HEK293 (cell line): ENCODE measurements around the gene C7orf57.
A peak's percentile ranks its signal among the peaks of the same experiment; 100 is the strongest.

ENCODE experiments used
- CTCF ChIA-PET: fragments of 350-600 bp; formaldehyde crosslinking; extraction: SDS; loops from one replicate; lab custom pipeline; 2021; ENCODE audit warnings: antibody characterized with exemption; lab: Yijun Ruan, JAX
- POLR2A ChIA-PET: fragments of 300-600 bp; formaldehyde crosslinking; extraction: SDS; loops from one replicate; lab custom pipeline; 2020; ENCODE audit warnings: antibody characterized with exemption, inconsistent platforms; lab: Yijun Ruan, JAX
- H3K27ac ChIP-seq: fragments of 200-500 bp; sonication (Bioruptor generic); 2 replicates; pipeline ENCODE4 v1.5.1; 2014; ENCODE audit warnings: low read depth, low read length, control low read depth, inconsistent platforms; ENCODE audit errors: extremely low read depth
- H3K36me3 ChIP-seq, 2 experiments: fragments of 200-500 bp in 1 of 2; sonication (Bioruptor generic) in 1 of 2; 1 replicate in 1 of 2; 2 replicates in 1 of 2; pipeline ENCODE4 v1.5.1; 2014 to 2017; ENCODE audit warnings: inconsistent platforms in 2 of 2, low read length in 2 of 2; ENCODE audit not compliant: control insufficient read depth in 2 of 2, insufficient read depth in 1 of 2
- H3K4me1 ChIP-seq: fragments of 200-500 bp; sonication (Bioruptor generic); 2 replicates; pipeline ENCODE4 v1.5.1; 2014; ENCODE audit warnings: mild to moderate bottlenecking, low read length, inconsistent platforms; ENCODE audit not compliant: control insufficient read depth, insufficient read depth
- H3K4me3 ChIP-seq: 2 replicates; pipeline ENCODE4 v1.5.1; 2011; ENCODE audit warnings: low read depth, mild to moderate bottlenecking, control low read depth, low read length, moderate library complexity
- H3K9me3 ChIP-seq: fragments of 200-500 bp; sonication (Bioruptor generic); 2 replicates; pipeline ENCODE4 v1.5.1; 2014; ENCODE audit warnings: low read depth, low read length, inconsistent platforms; ENCODE audit not compliant: control insufficient read depth, insufficient read depth
- HOXC10 ChIP-seq: sonication (generic); formaldehyde crosslinking; IDR thresholded peaks from 2 replicates; pipeline ENCODE4 v1.8.1; 2023; ENCODE audit warnings: mild to moderate bottlenecking, missing genetic modification reagents
- KLF1 ChIP-seq: fragments of 450-650 bp; formaldehyde crosslinking; IDR thresholded peaks from 2 replicates; pipeline ENCODE4 v1.5.1; 2016; ENCODE audit warnings: missing biosample characterization, missing genetic modification characterization
- KLF7 ChIP-seq: fragments of 450-650 bp; formaldehyde crosslinking; IDR thresholded peaks from 2 replicates; pipeline ENCODE4 v1.5.1; 2016; ENCODE audit warnings: missing biosample characterization, missing genetic modification characterization, borderline replicate concordance
- KLF8 ChIP-seq: fragments of 450-650 bp; formaldehyde crosslinking; IDR thresholded peaks from 2 replicates; pipeline ENCODE4 v1.5.1; 2016; ENCODE audit warnings: missing biosample characterization, missing genetic modification characterization
- KLF9 ChIP-seq: fragments of 450-650 bp; formaldehyde crosslinking; IDR thresholded peaks from 2 replicates; pipeline ENCODE4 v1.5.1; 2016; ENCODE audit warnings: missing biosample characterization, missing genetic modification characterization, low read depth
- REPIN1 ChIP-seq: fragments of 450-650 bp; formaldehyde crosslinking; IDR thresholded peaks from 2 replicates; pipeline ENCODE4 v1.5.1; 2017; ENCODE audit warnings: missing biosample characterization, missing genetic modification characterization, low read depth
- SP3 ChIP-seq: fragments of 450-650 bp; formaldehyde crosslinking; IDR thresholded peaks from 2 replicates; pipeline ENCODE4 v1.5.1; 2016; ENCODE audit warnings: missing biosample characterization, missing genetic modification characterization
- SP7 ChIP-seq: fragments of 450-650 bp; formaldehyde crosslinking; IDR thresholded peaks from 2 replicates; pipeline ENCODE4 v1.5.1; 2016; ENCODE audit warnings: missing biosample characterization, missing genetic modification characterization
- ZBTB20 ChIP-seq: fragments of 450-650 bp; formaldehyde crosslinking; IDR thresholded peaks from 2 replicates; pipeline ENCODE4 v1.5.1; 2016; ENCODE audit warnings: missing biosample characterization, missing genetic modification characterization
- ZIC2 ChIP-seq: fragments of 450-650 bp; formaldehyde crosslinking; IDR thresholded peaks from 2 replicates; pipeline ENCODE4 v1.5.1; 2016; ENCODE audit warnings: missing biosample characterization, missing genetic modification characterization
- ZNF2 ChIP-seq: fragments of 450-650 bp; formaldehyde crosslinking; IDR thresholded peaks from 2 replicates; pipeline ENCODE4 v1.5.1; 2016; ENCODE audit warnings: missing biosample characterization, missing genetic modification characterization
- ZNF324 ChIP-seq: fragments of 450-650 bp; formaldehyde crosslinking; IDR thresholded peaks from 2 replicates; pipeline ENCODE4 v1.5.1; 2016; ENCODE audit warnings: missing biosample characterization, missing genetic modification characterization
- ZNF561 ChIP-seq: fragments of 450-650 bp; IDR thresholded peaks from 2 replicates; pipeline ENCODE4 v1.5.1; 2018; ENCODE audit warnings: missing biosample characterization, missing genetic modification characterization, borderline replicate concordance
- ZNF600 ChIP-seq: fragments of 450-650 bp; formaldehyde crosslinking; IDR thresholded peaks from 2 replicates; pipeline ENCODE4 v1.5.1; 2016; ENCODE audit warnings: missing biosample characterization, missing genetic modification characterization
- ZNF658 ChIP-seq: fragments of 450-650 bp; formaldehyde crosslinking; IDR thresholded peaks from 2 replicates; pipeline ENCODE4; 2016; ENCODE audit warnings: missing biosample characterization, missing genetic modification characterization
- TF ChIP-seq, protein P1 (sequence below): fragments of 450-650 bp; formaldehyde crosslinking; IDR thresholded peaks from 2 replicates; pipeline ENCODE4 v1.5.1; 2016; ENCODE audit warnings: missing biosample characterization, missing genetic modification characterization
- TF ChIP-seq, protein P2 (sequence below): fragments of 450-650 bp; formaldehyde crosslinking; optimal IDR thresholded peaks from 2 replicates; pipeline ENCODE3; 2016; ENCODE audit warnings: missing biosample characterization, mild to moderate bottlenecking, missing genetic modification characterization
- TF ChIP-seq, protein P3 (sequence below): fragments of 450-650 bp; formaldehyde crosslinking; IDR thresholded peaks from 2 replicates; pipeline ENCODE4 v1.5.1; 2016; ENCODE audit warnings: missing biosample characterization, missing genetic modification characterization
- TF ChIP-seq, protein P4 (sequence below): fragments of 450-650 bp; formaldehyde crosslinking; IDR thresholded peaks from 2 replicates; pipeline ENCODE4 v1.5.1; 2016; ENCODE audit warnings: missing biosample characterization, missing genetic modification characterization

The C7orf57 gene

DNA sequence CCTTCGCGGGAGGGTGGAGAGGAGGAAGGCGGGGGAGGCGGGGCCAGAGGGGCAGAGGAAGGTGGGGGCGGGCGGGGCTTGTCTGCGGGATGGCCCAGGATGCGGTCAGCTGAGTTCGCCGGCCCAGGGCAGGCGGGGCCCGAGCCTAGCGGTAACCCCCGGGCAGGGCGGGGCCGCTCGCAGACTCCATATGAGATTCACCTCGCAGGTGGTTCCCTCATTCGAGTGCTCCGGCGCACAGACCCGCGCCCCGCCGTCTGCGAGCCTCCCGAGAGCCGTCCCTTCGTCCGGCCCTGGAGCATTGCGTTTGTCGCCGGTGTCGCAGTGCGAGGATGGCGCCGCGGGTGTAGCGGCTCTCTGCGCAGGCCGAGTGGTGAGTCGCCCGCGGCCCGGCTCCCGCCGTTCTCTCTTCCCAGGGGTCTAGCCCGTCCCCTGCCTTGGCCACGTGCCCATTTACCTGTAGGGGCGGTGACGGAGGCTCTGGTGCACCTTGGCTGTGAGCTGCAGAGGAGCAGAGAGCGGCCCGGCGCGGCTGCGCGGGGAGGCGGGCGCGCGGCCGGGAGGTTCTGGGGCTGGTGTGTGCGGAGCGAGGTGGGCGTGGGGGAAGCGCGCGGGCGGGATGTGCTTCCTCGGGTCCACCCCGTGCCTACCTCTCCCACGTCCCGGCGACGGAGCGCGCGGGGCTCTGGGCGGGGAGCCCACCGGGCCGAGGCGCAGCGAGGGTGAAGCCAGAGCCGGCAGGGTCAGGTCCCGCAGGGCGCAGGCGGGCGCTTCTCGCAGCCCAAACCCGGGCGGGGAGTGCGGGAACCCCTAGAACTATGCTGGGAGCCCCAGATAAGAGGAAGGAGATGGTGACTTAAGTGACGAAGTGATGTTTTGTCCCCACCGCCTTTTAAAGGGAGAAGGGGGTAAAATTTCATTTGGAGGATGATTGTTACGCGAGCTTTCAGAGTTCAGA is 54.0 kb downstream of the C7orf57 start, which contains the start of gene UPP1 (continued):
- TF ChIP-seq ZNF324 (tag by site-specific recombination): 0 out of 2 replicates have a peak, but pooled peaks have one; percentile 28
- peak; percentile 70 for TF ChIP-seq KLF1 (tag by site-specific recombination)
- TF ChIP-seq ZBTB20 (tag by site-specific recombination): peak; percentile 67; the same call in 1 of the 2 replicates
- TF ChIP-seq, protein P1, sequence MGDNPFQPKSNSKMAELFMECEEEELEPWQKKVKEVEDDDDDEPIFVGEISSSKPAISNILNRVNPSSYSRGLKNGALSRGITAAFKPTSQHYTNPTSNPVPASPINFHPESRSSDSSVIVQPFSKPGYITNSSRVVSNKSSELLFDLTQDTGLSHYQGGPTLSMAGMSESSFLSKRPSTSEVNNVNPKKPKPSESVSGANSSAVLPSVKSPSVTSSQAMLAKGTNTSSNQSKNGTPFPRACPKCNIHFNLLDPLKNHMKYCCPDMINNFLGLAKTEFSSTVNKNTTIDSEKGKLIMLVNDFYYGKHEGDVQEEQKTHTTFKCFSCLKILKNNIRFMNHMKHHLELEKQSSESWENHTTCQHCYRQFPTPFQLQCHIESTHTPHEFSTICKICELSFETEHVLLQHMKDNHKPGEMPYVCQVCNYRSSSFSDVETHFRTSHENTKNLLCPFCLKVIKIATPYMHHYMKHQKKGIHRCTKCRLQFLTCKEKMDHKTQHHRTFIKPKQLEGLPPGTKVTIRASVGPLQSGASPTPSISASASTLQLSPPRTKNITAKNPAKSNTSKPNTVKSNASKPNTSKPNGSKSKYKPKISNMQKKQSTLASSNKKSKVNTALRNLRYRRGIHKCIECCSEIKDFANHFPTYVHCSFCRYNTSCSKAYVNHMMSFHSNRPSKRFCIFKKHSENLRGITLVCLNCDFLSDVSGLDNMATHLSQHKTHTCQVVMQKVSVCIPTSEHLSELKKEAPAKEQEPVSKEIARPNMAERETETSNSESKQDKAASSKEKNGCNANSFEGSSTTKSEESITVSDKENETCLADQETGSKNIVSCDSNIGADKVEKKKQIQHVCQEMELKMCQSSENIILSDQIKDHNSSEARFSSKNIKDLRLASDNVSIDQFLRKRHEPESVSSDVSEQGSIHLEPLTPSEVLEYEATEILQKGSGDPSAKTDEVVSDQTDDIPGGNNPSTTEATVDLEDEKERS (tag by site-specific recombination): no peak
- peak; percentile 60 for TF ChIP-seq KLF9 (tag by site-specific recombination)
- peak; percentile 78; the same call in 1 of the 2 replicates for TF ChIP-seq KLF7
- no peak for TF ChIP-seq ZNF561
- no peak for TF ChIP-seq ZNF2
- TF ChIP-seq ZIC2 (tag by site-specific recombination): peak; percentile 13; the same call in 1 of the 2 replicates
- TF ChIP-seq SP3: peak; percentile 56
- TF ChIP-seq, protein P2, sequence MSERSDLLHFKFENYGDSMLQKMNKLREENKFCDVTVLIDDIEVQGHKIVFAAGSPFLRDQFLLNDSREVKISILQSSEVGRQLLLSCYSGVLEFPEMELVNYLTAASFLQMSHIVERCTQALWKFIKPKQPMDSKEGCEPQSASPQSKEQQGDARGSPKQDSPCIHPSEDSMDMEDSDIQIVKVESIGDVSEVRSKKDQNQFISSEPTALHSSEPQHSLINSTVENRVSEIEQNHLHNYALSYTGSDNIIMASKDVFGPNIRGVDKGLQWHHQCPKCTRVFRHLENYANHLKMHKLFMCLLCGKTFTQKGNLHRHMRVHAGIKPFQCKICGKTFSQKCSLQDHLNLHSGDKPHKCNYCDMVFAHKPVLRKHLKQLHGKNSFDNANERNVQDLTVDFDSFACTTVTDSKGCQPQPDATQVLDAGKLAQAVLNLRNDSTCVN (tag by site-specific recombination): peak; percentile 84
- TF ChIP-seq HOXC10 (CRISPR knock-in tag): 0 out of 2 replicates have a peak, but pooled peaks have one; percentile 39
- TF ChIP-seq, protein P3, sequence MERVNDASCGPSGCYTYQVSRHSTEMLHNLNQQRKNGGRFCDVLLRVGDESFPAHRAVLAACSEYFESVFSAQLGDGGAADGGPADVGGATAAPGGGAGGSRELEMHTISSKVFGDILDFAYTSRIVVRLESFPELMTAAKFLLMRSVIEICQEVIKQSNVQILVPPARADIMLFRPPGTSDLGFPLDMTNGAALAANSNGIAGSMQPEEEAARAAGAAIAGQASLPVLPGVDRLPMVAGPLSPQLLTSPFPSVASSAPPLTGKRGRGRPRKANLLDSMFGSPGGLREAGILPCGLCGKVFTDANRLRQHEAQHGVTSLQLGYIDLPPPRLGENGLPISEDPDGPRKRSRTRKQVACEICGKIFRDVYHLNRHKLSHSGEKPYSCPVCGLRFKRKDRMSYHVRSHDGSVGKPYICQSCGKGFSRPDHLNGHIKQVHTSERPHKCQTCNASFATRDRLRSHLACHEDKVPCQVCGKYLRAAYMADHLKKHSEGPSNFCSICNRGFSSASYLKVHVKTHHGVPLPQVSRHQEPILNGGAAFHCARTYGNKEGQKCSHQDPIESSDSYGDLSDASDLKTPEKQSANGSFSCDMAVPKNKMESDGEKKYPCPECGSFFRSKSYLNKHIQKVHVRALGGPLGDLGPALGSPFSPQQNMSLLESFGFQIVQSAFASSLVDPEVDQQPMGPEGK: peak; percentile 60; the same call in 1 of the 2 replicates
- TF ChIP-seq REPIN1 (tag by site-specific recombination): peak; percentile 44; the same call in 1 of the 2 replicates
- peak; percentile 34; the same call in 1 of the 2 replicates for TF ChIP-seq KLF8 (tag by site-specific recombination)
- no peak for TF ChIP-seq ZNF658 (tag by site-specific recombination)
- TF ChIP-seq SP7 (tag by site-specific recombination): peak; percentile 32; the same call in 1 of the 2 replicates

DNA sequence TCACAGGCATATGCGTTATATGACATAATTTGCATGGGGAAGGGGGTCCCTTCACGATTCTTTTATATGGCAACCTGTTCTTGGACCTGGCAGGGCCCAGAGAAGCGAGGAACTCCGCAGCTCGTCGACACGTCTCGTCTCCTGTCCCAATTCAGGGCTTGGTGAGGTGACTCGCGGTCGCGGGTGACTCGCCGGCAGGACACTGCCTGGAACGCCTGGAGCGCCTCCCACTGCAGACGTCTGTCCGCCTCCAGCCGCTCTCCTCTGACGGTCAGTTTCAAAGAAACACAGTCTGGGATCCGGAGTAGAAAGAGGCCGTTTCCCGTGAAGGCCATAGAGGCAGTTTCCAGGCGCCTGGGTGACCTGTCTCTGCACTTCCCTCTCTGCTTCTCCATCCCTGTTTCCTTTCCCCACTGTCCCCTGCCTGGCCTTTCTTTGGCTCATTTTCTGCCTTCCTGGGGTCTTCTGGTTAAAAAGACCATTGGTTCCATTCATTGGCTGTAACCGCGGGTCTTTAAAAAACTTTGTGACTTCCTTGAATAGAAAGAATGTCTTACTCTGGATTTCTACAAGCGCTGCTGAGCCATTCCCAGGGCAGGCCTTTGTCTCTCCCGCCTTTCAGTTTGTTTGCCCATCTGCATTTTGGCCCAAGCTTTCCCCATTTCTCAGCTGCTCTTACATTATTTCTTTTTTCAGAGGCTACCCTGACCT is 54.9 kb downstream of the C7orf57 start:
- Histone ChIP-seq H3K4me1 (peaks cover 5% of the 10 kb centered on the region; the same call in 1 of the 2 replicates), H3K4me3 (peak overlapping the region; percentile 76), H3K9me3 (no peaks in the 10 kb centered on the region), H3K36me3 (peaks cover 0 to 30% of the 10 kb centered on the region in 2 experiments; a peak in 2 of 3 replicates), H3K27ac (no peak overlapping the region)
- CTCF ChIA-PET: interaction anchor here (1.7 kb wide), 1 partner anchor 19 kb away, joined by 5 read pairs; no protein-coding TSS in a partner anchor
- POLR2A ChIA-PET: interaction anchor here (1.0 to 2.7 kb wide), 5 partner anchors 11 to 112 kb away, joined by 3 to 11 read pairs (median 5); no protein-coding TSS in a partner anchor
- TF ChIP-seq, protein P4, sequence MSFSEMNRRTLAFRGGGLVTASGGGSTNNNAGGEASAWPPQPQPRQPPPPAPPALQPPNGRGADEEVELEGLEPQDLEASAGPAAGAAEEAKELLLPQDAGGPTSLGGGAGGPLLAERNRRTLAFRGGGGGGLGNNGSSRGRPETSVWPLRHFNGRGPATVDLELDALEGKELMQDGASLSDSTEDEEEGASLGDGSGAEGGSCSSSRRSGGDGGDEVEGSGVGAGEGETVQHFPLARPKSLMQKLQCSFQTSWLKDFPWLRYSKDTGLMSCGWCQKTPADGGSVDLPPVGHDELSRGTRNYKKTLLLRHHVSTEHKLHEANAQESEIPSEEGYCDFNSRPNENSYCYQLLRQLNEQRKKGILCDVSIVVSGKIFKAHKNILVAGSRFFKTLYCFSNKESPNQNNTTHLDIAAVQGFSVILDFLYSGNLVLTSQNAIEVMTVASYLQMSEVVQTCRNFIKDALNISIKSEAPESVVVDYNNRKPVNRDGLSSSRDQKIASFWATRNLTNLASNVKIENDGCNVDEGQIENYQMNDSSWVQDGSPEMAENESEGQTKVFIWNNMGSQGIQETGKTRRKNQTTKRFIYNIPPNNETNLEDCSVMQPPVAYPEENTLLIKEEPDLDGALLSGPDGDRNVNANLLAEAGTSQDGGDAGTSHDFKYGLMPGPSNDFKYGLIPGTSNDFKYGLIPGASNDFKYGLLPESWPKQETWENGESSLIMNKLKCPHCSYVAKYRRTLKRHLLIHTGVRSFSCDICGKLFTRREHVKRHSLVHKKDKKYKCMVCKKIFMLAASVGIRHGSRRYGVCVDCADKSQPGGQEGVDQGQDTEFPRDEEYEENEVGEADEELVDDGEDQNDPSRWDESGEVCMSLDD (tag by site-specific recombination): no peak
- peak; percentile 19; the same call in 1 of the 2 replicates for TF ChIP-seq ZNF600 (tag by site-specific recombination)
